Mononuclear cell (primary cell): ENCODE measurements around the gene C14orf132. TPM values are rescaled to one million over a fixed set of nuclear protein-coding genes. Genes with fewer than 3 reads are reported as not detected.

Source experiments
- H3K27me3 ChIP-seq: 2 replicates; pipeline ENCODE4 v1.6.0; 2011; ENCODE audit warnings: low read length, control low read depth; ENCODE audit not compliant: insufficient read depth
- H3K4me1 ChIP-seq: 2 replicates; pipeline ENCODE4 v1.5.1; 2011; ENCODE audit warnings: mild to moderate bottlenecking, low read length, control low read depth; ENCODE audit not compliant: insufficient read depth
- H3K4me3 ChIP-seq: 2 replicates; pipeline ENCODE4 v1.5.1; 2011; ENCODE audit warnings: mild to moderate bottlenecking, low read length, moderate library complexity
- H3K9me3 ChIP-seq: 2 replicates; pipeline ENCODE4 v1.5.1; 2011; ENCODE audit warnings: low read depth, mild to moderate bottlenecking, control low read depth, low read length
- total RNA-seq: library from RNA; depleted of rRNA; stranded (reverse); fragments of >200 nt; gene quantifications from one replicate; pipeline ENCODE4 v1.2.3, GENCODE V29; 2012

The C14orf132 gene
- total RNA-seq, 1 donor = 1.0 TPM

- Histone ChIP-seq H3K9me3 (no peaks in the 10 kb centered on the region), H3K4me1 (no peaks in the 10 kb centered on the region), H3K4me3 (no peak overlapping the region), H3K27me3 (no peaks in the 10 kb centered on the region)
These were observed 100.7 kb downstream of the C14orf132 start for GRCh38 chr14:96139879-96140278.

GRCh38 chr14:96140952-96141351 lies 101.8 kb downstream of the C14orf132 start:
- H3K4me1 ChIP-seq = no peaks in the 10 kb centered on the region
- no peak overlapping the region for H3K4me3 ChIP-seq
- H3K27me3 ChIP-seq = no peaks in the 10 kb centered on the region

More at GRCh38 chr14:96140952-96141351, 101.8 kb downstream of the C14orf132 start:
- no peaks in the 10 kb centered on the region for H3K9me3 ChIP-seq

Other genes starting within 250 kb of the C14orf132 start
- gene TUNAR, start 162.5 kb upstream of the C14orf132 start, total RNA-seq = 0.21 TPM
- gene BDKRB2, start 165.5 kb downstream of the C14orf132 start, total RNA-seq = under 0.01 TPM
- gene BDKRB1, start 216.8 kb downstream of the C14orf132 start, total RNA-seq = 0.10 TPM